GM21367 (cell line): Measurements from ENCODE around the gene LAIR1.
"Not testable (repeated sequence)": the region's sequence is repeated elsewhere in the genome, so short reads cannot be mapped to it uniquely, and the experiment has no call there.

Experiments
- ATAC-seq: cut with Tn5 transposase; IDR thresholded peaks from one replicate; pipeline ENCODE4 v1.9.1; 2021; ENCODE audit not compliant: unreplicated experiment

The LAIR1 gene

DNA sequence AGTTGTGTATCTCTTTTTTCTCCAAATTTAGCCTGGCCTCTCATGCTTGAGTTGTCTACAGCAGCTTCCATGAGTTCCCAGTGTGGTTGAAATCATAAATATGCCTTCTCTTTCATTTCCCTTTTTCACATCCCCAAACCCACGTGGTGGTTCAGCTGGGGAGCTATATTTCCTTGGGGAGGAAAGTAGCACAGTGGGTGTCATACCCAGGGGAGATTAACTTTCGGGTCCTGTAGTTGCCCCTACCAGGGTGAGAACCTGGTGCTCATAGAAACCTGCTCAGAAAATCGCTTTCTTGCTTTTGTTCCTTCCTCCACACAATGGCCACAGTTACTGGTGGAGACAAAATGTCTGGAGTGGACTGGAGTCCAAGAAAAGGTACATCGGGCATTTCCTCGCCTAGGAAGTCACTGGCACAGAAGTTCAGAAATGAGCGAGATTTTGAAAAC is 18.8 kb downstream of the LAIR1 start:
- no peak for ATAC-seq

DNA sequence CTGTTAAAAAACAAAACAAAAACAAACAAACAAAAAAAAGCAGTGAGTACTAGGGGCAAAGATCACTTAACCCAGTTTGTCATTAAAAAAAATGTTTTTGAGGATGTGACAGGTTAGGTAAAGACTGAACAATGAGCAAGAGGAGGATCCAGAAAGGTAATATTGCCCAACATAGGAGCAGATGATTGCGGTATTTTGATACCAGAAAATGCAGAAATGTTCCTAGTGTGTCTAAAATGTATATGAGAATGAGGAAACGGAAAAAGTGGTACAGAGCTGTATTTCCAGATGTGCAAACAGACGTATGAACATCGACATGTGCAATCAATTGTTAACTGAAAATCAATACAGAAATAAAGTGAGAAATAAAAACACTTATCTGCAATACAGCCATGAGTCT is 20.9 kb downstream of the LAIR1 start:
- ATAC-seq = no peak

DNA sequence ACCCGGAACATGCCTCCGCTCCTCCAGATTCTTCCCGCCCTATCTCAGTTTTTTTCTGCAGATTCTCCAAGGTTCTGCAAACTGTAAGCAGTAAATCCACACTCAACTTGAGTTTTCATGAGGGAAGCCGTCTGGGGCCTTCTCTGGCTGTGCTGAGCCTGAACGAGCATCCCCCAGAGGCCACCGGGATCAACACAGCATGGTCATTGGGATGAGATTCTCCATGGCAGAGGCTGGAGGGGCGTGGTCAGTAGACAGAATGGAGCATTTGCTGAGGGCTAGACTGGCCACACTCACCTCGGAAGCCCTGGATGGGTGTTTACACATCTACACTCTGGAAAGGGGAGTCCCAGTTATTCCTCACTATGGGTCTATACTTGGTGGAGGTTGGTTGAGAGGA is 23.4 kb downstream of the LAIR1 start:
- ATAC-seq = no peak

DNA sequence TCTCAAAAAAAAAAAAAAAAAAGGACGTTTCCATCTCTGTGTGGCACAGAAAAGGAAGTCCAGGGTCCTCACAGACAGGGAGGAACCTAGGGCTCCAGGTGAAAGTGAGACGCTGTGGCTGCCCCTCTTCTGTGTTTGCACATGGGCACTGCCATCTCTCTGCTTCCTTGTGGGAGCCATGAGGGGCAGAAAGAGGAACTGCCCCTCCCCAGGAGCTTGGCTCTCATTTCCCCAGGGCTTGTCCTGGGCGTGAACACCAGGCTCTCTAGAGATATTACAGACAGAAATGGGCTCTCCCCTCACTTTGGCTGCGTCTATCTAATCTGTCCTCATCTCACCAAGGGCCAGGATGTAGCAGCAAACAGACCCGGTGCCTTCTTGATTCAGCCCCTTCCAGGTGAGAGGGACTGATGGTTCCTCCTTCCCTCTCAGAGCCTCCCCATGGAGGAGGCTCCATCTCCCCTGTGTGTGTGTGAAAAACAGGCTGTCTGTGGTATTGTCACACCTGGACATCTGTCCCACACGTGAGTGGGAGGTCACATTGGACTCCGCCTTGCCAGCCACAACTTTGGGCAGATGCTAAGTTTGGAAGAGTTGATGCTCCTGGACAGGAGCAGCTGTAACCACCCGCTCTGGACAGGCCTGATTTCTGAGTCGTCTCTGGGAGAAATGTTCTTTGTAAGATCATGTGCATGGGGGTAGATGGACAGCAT is 24.9 kb downstream of the LAIR1 start:
- ATAC-seq = no peak

DNA sequence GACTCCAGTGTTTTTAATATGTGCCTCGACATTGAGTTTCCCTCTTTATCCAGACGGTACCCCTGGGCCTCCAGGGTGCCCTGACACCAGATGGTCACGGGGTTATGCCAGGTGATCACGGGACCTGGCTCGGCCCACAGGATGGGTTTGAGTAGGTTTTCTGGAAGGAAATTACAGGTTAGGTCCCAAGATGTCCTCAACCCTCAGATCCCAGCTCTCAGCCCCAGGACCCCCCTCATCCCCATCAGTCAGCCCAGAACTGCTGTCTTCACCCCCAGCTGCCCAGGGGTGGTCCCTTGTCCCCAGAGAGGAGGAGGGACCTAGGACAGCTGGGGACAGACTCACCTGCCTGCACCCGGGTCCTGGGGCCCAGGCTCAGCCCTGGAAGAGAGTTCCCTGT is 26.2 kb downstream of the LAIR1 start:
- ATAC-seq = no peak

DNA sequence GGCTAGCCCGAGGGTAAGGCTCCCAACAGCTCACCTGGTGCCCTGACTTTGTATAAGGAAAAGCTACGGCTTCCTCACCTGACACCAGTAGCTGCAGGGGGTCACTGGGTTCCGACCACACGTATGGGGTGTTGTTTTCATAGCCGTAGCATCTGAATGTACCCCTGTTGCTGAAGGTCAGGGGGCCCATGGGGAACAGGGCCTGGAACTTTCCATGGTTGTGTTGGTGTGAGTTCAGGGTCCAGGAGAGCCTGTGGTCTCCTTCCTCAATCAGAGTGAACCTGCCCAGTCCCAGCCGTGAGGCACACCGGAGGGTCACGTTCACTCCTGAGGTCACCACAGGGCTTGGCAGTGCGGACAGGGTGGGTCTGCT is 26.9 kb downstream of the LAIR1 start:
- ATAC-seq = no peak

DNA sequence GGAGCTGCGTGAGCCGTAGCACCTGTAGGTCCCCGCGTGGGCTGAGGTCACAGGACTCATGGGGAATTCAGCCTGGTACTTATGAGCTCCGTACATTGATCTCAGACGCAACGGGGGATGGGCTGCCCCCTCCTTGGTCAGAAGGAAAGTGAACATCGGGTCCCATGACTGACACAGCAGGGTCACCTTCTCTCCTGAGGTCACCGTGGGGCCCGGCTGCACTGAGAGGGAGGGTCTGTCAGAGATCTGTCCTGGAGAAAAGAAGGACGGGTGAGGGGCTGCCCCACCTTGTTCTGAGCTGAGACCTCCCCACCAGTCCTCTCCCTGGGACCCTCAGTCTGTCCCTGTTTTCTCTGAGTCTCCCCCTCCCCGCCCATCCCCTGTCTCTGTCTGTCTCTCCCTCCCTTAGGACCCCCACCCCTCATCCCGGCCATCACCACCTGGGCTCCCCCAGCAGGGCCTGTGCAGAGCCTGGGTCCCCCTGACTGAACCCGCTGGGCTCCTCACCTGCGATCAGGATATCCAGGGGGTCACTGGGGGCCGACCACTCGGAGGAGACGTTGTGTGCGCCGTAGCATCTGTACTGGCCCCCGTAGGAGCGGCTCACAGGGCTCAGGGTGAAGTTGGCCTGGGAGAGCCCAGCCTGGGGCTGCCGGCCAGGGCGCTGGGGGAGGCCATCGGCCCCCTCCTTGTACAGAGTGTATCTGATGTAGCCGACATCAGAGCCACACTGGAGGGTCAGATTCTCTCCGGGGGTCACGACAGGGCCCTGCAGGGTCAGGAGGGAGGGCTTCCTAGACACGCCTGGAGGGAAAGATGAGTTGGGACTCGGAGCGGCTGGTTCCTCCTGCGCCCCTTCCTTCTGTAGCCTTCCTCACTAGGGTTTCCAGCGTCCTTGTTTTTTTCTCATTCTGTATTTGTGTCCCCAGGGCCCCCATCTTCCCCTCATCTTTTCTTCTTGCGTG is 27.6 kb downstream of the LAIR1 start:
- ATAC-seq = no peak

DNA sequence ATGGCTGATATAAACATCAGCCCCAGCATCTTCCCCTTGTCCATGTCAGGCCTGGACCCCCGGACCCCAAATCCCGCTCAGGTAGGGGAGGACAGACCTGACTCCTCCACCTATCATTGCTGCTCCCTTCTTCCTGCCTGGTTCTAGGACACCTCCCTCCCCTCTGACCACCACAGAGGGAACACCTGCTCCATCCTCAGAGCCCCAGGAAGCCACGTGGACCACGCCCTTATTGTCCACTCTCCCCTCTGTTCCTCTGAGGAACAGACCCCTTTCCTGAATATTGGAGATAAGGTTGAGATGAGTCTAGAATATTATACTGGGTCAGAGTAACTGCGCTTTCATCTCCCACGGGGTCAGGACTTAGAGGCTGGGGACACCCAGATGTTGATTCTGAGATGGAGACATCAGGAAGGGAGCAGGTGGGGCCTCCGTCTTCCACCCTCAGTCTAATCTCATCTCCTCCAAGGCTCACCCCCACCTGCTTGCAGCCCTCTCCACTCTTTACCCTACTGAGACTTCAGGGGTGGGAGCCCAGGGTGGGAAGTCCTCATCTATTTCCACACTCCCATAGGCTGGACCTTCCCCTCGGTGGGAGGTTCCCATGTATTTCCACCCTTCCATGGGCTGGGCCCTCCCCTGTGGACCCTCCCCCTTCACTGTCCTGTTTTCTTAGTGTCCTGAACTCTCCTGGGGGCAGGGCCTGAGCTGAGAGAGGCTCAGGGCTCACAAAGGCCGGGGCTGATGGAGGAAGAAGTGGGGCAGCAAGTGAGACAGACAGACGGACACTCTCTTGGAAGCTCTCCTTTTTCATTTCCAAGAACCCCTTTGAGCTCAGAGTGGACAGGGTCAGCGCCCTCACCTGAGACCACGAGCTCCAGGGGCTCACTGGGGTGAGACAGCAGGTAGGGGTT is 28.5 kb downstream of the LAIR1 start:
- ATAC-seq = no peak

DNA sequence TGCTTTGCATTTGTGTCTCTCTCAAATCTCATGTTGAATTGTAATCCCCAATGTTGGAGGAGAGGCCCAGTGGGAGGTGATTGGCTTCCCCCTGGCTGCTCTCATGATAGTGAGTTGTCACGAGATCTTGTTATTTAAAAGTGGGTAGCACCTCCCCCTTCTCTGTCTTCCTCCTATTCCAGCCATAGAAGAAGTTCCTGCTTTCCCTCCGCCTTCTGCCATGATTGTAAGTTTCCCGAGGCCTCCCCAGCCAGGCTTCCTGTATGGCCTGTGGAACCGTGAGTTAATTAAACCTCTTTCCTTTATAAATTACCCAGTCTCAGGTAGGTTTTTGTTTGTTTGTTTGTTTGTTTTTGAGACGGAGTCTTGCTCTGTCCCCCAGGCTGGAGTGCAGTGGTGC is 29.6 kb downstream of the LAIR1 start:
- ATAC-seq = no peak

DNA sequence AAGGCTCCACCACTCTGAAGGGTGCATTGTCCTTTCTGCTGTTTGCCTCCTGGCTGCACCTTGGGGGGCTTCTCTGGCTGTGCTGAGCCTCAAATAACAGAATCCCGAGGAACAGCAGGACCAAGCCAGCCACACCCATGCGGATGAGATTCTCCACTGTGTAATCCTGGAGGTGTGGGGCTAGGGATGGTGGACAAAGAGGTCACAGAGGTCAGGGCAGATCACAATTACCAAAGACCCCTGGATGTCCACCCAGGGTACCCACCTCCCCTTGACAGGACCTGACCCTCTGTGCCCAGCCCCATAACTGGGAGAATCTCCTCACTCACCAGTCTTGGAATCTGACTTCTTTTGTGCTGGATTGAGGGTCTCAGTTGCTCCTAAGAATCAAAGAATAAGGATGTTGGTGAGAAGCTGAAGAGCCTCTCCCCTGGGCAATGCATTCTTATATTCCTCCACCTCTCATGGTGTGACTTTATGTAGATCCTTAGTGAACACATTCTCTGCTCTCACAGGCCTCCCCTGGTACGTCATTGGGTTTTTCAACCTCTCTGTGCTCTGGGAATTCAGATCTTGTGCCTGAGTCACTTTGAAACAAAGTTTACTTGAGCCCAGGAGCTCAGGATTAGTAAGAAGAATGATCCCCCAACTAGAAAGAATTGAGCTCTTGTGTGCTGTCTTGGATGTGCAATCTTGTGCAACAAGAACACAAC is 31.0 kb downstream of the LAIR1 start:
- no peak for ATAC-seq

DNA sequence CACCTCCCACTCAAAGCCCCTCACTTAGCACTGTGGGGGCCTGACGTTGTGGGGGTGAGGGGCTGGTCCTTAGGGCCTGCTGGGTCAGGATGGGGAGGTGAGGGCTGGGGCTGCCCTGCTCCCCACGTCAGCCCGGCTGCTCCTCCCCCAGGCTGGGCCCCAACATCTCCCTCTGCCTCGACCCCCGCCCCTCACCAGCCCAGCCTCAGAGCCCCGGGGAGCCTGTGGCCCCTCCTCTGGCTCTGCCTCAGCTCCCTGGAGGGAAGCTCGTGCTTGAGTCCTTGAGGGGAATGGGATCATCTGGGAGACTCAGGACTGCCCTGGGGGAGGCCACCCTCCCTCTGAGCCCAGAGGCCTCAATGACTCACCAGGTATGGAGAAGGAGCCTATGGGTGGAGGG is 32.6 kb downstream of the LAIR1 start:
- no peak for ATAC-seq

DNA sequence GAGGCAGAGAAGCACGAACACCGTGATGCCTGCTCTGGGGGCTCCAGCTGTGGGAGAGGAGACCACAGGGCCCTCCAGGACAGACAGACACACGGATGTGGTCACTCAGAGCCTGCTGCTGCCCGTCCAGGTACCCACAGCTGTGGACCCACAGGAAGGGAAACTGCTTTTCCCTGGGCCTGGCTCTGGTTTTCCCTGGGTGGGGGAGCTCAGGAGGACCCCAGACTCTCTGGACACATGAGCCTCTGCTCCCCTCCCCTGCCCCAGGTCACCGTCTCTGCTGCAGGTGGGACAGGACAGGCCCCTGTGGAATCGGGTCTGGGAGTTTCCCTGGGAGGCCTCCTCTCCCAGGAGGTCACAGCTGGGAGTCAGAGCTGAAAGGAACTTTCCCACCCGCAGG is 33.1 kb downstream of the LAIR1 start:
- ATAC-seq = no peak

DNA sequence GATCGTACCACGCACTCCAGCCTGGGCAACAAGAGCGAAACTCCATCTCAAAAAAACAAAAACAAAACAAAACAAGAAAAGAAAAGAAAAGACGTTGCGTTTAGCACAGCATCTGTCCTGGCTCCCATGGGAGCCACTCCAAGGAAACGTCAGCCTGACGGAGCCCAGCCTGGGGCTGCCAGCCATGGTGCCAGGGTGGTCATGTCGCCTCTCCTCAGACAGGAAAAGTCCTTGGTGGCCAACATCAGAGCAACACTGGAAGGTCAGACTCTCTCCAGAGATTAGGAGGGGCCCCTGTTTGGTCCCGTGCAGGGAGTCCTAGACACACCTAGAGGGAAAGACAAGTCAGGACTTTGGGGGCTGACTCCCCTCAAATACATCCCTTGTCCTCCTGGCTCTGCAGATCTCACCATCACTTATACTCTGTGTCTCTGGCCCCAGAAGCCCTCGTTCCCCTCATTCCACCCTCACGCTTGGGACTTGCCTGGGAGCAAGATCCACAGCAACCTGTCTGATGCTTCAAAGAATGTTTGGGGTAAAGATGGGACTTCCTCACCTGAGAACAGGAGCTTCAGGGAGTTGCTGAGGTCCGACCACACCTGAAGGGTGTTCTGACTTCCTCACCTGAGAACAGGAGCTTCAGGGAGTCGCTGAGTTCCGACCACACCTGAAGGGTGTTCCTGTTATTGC is 35.1 kb downstream of the LAIR1 start:
- ATAC-seq = no peak

DNA sequence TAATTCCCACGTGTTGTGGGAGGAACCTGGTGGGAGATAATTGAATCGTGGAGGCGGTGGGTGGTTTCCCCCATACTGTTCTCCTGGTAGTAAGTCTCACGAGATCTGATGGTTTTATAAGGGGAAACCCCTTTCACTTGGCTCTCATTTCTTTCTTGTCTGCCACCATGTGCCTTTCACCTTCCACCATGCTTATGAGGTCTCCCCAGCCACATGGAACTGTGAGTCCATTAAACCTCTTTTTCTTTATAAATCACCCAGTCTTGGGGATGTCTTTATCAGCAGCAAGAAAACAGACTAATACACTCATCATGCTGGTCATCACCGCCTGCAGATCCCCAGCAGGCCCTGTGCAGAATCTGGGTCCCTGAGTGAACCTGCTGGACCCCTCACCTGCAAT is 36.0 kb downstream of the LAIR1 start:
- not testable (repeated sequence) for ATAC-seq

DNA sequence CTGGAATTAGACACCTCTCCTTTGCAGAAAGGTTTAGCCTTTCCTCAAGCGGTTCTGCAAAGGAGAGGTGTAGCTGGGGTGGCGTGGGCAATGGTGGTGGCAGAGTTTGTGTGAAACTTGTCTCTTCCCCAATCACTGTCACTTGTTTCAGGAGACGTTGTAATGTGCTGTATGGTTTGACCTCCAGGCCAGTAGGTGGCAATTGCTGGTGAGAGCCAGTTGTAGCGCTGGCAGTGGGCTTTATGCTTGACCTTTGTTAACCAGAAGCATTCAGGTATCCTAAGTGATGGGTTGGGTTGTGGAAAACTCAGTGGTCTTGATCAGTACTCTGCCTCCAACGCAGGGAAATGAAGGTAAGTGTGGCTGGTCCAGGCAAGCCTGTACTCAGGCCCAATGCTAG is 39.1 kb downstream of the LAIR1 start:
- no peak for ATAC-seq

DNA sequence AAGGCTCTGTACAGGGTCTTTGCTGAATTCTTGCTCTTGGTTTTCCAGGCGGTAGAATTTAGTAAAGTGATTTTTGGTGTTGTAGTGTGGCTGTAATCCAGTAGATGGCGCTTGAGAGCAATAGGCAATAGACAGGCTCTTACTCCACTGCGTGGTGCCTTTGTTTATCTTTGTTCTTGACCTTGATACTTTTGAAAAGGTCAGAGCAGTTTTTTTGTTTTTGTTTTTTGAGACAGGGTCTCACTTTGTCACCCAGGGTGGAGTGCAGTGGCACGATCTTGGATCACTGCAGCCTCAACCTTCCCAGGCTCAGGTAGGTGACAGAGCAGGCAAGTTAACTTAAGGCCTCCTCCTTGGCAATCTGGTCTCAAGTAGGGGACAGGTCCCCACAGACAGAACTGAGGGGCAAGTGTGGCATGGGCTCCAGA is 39.5 kb downstream of the LAIR1 start:
- ATAC-seq = no peak

DNA sequence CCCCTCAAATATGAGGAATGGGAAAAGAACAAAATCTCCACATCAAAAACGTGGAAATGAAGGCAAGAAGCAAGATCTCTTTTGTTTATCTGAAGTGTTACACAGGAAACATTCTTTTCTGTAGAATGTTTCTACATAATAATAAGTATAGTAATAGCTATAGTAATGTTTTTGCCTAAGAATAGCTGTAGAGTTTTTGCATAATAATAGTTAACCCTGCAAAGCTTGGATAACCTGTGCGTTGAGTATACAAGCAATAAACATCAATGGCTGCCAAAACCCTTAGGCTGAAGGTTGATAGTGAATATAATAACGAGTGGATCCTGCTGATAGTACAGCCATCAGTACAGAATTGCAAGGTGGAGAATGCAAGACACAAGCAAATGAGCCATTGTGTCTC is 40.7 kb downstream of the LAIR1 start:
- ATAC-seq = no peak

DNA sequence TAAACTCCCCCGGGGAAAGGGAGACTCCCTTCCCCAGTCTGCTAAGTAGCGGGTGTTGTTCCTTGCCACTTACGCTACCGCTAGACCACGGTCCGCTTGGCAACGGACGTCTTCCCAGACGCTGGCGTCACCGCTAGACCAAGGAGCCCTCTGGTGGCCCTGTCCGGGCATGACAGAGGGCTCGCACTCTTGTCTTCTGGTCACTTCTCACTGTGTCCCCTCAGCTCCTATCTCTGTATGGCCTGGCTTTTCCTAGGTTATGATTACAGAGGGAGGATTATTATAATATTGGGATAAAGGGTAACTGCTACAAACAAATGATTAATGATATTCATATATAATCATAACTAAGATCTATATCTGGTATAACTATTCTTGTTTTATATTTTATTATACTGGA is 41.8 kb downstream of the LAIR1 start:
- not testable (repeated sequence) for ATAC-seq

DNA sequence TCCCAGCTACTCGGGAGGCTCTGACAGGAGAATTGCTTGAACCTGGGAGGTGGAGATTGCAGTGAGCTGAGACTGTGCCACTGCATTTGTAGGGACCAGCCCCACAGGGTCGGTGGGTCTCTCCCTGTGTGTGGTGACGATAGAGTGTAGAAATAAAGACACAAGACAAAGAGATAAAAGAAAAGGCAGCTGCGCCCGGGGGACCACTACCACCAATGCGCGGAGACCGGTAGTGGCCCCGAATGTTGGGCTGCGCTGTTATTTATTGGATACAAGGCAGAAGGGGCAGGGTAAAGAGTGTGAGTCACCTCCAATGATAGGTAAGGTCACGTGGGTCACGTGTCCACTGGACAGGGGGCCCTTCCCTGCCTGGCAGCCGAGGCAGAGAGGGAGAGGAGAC is 42.4 kb downstream of the LAIR1 start:
- not testable (repeated sequence) for ATAC-seq
